GM21529 (cell line): ENCODE results near the gene MBNL3.
"Not testable (repeated sequence)": the region's sequence is repeated elsewhere in the genome, so short reads cannot be mapped to it uniquely, and the experiment has no call there.

Experiments used
- ATAC-seq: cut with Tn5 transposase; IDR thresholded peaks from one replicate; pipeline ENCODE4 v1.9.1; 2021; ENCODE audit not compliant: unreplicated experiment

The MBNL3 gene

GRCh38 chrX:132378281-132378680 lies 110.6 kb downstream of the MBNL3 start:
- ATAC-seq, result no peak

- ATAC-seq, result no peak
Observed at GRCh38 chrX:132375941-132376340, 112.9 kb downstream of the MBNL3 start.

- ATAC-seq, result no peak
Observed at GRCh38 chrX:132373610-132374009, 115.2 kb downstream of the MBNL3 start.

GRCh38 chrX:132369617-132370326 lies 119.1 kb downstream of the MBNL3 start:
- ATAC-seq, result no peak

- no peak for ATAC-seq
Observed at GRCh38 chrX:132367984-132368383, 120.9 kb downstream of the MBNL3 start.

GRCh38 chrX:132367314-132367713 lies 121.5 kb downstream of the MBNL3 start:
- no peak for ATAC-seq

GRCh38 chrX:132365490-132365889 lies 123.3 kb downstream of the MBNL3 start:
- no peak for ATAC-seq

GRCh38 chrX:132364313-132364712 lies 124.5 kb downstream of the MBNL3 start:
- ATAC-seq, result no peak

GRCh38 chrX:132353430-132353829 lies 135.4 kb downstream of the MBNL3 start:
- ATAC-seq, result no peak

GRCh38 chrX:132336172-132336571 lies 152.7 kb downstream of the MBNL3 start:
- no peak for ATAC-seq

- no peak for ATAC-seq
Observed at GRCh38 chrX:132333351-132333750, 155.5 kb downstream of the MBNL3 start.

- ATAC-seq, result no peak
Observed at GRCh38 chrX:132331532-132331931, 157.3 kb downstream of the MBNL3 start.

- ATAC-seq, result no peak
Observed at GRCh38 chrX:132331000-132331399, 157.8 kb downstream of the MBNL3 start.

- no peak for ATAC-seq
Observed at GRCh38 chrX:132330156-132330729, 158.6 kb downstream of the MBNL3 start.

- not testable (repeated sequence) for ATAC-seq
Observed at GRCh38 chrX:132326960-132327359, 161.9 kb downstream of the MBNL3 start.
